DMS 273 treated with DMSO at 0.1 percent for 48 hours (cell line): ENCODE data around the gene HIVEP3.

Source experiments
- DNase-seq: peaks from one replicate; lab custom pipeline; 2025; lab: John Stamatoyannopoulos, UW

The HIVEP3 gene

GRCh38 chr1:41758500-41758899 lies 160.2 kb downstream of the HIVEP3 start:
- no peak for DNase-seq

- DNase-seq: no peak
Measured at GRCh38 chr1:41754540-41754939, 164.2 kb downstream of the HIVEP3 start.

DNA sequence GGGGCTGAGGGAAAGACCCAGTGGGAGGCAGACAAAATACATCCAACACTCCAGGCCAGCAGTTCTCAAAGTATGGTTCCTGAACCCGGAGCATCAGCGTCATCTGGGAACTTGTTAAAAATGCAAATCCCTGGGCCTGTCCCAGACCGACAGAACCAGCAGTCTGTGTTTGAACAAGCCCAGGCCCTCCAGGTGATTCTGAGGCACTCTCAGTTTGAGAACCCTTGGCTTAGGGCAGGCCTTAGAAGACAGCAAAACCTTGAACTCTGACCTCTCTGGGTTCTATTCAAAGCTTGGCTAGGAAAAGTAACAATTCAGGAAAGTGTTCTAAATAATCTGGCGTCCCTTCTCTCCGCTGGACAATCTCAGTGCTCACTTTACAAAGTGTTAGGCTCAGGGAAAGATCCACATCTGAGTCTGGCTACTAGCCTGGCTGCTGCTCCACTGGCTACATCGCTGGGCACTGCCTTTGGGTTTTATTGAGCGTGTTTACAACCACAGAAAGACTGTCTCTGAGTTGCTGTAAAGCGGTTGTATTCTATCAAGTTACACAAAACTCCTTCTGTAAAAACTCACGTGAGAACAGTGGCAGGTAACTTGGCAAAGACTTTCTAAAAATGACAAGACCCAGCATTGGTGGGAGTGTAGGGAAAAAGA lies 166.1 kb downstream of the HIVEP3 start:
- DNase-seq: no peak

DNA sequence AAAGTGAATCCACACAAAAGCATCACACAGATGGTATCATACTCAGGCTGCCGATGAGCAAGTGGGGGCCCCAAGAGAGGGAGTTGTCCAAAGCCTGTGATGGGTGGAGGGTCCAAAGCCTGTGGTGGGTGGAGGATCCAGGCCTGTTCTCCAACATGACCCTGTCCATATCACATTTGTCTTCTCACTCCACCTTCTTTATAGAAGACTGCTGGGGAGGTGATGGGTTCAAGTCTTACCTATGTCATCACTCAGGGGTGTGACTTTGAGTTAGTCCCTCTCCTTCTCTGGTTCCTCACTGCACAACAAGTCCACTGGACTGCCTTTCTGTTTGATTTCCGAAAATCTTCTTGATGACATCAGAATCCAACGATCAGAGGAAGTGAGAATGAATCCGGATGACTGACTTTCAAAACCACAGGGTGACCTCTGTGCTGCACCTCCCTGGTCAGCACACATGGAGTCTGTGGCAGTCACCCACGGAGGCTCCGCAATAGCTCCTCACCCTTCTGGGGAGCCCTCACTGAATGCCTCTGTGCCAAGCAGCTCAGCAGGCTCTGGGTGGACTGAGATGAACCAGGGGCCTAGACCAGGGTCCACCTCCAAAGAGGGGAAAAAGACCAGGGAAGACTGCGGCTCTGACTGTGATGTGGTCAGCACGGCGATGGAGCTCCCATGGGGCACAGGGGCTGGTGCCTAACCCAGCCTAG lies 166.8 kb downstream of the HIVEP3 start:
- DNase-seq: no peak

DNA sequence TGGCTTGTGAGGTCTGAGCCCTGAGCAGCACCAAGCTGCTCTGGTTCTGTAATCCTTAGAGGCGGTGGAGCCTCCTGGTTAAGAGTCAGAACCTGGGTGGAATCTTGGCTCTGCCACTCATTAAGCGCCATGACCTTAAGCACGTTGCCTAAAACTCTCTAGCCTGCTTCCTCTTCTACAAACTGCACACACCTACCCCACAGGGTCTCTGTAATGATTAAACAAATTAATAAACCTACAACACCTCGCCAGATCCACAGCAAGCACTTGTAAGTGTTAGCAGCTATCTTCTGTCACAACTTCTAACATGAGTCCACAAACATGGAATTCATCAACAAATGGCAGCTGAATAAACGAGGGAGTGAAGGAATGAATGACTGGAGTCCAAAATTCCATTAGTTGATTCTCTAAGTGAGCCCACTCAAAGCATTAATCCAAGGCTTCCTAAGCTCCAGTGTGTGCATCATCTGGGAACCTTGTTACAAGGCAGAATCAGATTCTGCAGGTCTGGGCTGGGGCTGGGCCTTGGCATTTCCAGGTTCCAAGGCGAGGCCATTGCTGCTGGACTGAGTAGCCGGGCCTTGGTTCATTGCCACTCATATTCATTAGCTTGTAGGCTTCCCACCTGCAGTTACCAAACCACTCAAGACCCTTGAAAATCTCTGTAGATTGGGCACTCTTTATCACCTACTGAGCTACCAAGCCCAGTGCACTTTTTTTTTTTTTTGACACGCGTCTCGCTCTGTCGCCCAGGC lies 168.6 kb downstream of the HIVEP3 start:
- no peak for DNase-seq

DNA sequence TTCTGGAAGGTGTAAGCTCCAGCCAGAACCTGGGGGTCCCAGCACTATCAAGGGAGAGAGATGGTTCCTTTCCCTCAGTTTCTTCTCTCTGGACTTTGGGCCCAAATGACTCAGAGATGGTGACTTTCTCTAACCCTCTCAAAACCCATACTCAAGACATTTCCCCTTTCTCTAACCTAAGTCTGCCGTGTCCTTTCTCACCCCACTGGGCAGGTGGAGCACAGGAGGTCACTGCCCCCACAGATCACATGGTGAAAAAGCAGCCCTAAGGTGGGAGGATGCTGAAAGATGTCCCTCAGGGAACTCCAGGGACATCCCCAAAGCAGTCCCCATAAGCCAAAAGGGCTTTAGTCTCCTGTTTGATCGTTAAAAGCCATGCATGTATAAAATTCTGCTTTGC lies 173.7 kb downstream of the HIVEP3 start:
- no peak for DNase-seq

- DNase-seq: no peak
Measured at GRCh38 chr1:41743366-41743765, 175.4 kb downstream of the HIVEP3 start.

DNA sequence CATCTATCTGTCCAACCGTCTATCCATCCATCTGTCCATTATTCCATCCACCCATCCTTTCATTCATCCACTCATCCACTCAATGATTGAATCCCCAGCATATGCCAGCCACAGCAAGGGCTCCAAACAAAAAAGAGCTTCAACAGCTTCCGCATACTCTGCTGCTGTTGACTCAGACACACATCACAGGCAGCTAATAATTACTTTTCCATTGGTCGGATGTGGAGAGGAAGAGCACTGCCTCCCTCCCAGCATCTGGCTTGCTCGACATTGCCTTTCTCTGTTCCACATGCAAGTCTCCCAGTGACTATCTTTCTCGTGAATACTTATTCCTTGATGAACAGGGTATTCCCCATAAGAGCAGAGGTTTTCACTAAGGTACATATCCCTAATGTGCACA lies 176.5 kb downstream of the HIVEP3 start:
- no peak for DNase-seq

- DNase-seq: no peak
Measured at GRCh38 chr1:41741244-41741643, 177.5 kb downstream of the HIVEP3 start.

DNA sequence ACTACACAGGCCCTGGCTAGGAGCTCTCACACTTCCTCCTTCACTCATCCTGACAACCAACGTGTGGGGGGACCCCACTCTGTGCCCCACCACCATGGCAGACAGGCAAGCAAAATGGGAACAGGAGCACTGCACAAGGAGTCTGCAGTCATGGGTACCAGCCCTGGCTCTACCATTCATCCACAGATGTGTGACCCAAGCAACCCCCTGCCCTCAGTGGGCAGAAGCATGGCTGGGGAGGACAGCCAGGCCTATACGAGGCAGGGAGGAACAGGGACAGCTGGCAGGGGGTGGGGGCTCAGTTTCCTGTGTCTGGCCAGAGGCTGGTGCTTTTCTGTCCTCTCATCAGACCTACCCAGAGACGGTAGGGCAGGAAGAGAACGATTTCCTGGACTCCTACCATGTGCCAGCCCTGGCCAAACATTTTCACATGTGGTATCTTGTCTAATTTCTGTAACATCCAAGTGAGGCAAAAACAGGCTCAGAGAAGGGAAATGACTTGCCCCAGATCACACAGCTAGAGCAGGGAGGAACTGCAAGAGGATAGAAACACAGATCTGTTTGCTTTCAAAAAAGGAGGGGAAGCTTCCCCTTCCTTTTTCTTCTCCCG lies 178.0 kb downstream of the HIVEP3 start:
- no peak for DNase-seq

DNA sequence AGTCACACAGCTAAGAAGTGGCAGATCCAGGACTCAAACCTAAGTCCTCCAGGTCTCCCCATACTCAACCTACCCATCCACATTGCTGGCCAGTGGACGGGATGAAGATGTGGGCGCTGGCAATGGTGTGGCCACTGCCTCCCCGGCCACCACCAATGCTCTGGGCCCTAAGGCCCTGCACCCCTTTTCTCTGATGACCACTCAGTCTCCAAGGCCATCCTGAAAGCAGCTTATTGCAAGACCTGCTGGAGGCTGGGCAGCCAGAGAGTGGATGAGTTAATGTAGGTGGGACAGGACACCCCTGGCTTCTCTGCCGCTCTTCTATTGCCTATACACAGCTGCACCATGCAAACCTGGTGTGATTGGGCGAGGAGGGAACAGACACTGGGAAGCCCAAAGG lies 178.7 kb downstream of the HIVEP3 start:
- DNase-seq: no peak

GRCh38 chr1:41739061-41739955 lies 179.4 kb downstream of the HIVEP3 start:
- peak; percentile 41 for DNase-seq

DNA sequence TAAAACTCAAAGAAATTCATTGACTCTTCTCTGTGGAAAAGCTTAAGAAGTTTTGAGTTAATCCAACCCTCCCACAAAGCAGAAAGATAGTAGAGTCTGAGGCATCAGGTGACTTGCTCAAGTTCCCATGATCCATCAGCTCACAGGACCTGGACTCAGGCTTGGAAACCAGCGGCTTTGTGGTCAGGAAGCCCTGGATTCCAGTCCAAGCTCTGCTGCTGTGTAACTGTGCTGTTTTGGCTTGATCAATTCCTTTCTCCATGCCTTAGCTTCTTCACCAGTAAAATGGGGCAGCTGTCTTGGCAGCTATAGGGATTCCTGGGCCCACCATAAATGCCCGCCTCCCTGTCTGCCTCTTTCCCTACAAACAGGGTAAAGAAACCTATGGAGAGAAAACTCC lies 180.2 kb downstream of the HIVEP3 start:
- no peak for DNase-seq

DNA sequence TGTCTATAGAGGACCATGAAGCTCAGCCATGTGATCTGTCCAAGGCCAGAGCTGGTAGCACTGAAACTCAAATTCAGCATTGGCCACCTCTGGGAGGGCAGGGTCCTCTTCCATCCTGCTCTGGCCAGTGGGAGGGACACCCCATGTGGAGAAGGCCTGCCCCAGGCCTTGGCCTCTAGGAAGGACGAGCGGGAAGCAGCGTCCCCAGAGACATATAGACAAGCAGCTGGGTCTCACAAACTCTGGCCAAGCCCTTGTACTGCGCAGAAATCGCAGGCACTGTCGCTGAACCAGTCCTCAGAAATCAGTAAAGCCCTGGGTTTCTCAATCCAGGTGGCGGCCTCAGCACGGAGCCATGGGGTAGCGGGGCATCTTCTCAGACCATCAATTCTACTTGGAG lies 180.7 kb downstream of the HIVEP3 start:
- DNase-seq: no peak

DNA sequence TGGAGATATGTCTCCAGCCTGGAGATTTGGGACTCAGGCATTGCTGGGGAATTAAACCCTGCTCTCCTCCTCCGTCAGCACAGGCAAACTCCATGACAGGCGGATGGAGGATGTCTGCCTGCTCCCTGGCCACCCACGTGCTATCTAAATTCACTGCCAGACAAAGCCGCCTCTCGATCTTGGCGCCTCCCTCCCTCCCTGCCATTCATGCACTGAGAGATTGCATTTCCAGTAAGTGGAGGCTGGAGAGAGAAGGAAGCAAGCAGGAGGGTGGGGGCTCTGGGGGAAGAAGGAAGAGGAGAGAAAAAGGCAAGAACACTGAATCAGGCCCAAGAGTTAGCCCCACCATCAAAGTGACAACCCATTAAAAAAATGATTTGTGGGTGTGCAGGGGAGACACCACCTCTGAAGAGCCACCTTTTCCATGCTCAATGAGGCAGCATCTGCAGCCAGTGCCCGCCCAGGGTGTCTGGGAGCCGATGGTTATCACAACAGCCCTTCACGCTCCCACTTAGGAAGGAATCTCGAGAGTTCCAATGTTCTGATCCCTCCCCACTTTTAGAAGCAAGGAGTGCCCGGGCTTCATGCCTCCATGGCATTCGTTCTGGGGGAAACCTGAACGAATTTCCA lies 183.0 kb downstream of the HIVEP3 start:
- no peak for DNase-seq

GRCh38 chr1:41735139-41735538 lies 183.6 kb downstream of the HIVEP3 start:
- no peak for DNase-seq

DNA sequence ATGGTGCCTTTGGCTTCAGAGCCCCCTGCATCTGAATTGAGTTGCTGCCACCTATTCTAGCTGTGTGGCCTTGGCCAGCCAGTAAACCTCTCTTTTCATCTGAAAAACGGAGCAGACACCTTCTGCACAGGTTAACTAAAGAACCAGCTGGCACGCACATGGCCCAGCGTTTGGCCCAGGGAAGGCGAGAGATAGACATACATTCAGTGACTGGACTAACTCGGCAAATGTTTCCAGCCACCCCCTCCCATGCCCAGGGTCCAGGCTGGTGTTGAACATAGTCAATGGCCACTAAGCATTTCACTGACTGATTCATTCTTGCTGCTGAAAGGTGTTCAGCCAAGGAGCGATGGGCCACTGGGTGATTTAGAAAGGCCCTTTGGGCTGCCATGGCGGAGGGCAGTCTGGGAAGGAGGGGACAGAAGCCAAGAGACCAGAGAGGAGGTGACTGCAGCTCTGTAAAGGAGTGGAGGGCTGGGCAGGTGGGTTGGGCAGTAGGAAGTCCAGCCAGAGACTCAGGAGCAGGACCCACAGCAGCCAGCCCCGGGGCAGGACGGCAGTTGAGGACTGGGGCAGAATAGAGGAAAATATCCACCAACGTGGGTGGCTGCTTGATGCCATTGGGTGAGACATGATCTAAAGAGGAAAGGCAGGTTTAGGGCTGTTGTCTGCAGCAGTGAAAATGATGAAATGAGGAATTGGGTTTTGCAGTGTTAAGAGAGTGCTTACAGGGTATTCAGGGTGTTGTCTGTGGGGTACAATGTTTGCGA lies 184.3 kb downstream of the HIVEP3 start:
- DNase-seq: no peak

DNA sequence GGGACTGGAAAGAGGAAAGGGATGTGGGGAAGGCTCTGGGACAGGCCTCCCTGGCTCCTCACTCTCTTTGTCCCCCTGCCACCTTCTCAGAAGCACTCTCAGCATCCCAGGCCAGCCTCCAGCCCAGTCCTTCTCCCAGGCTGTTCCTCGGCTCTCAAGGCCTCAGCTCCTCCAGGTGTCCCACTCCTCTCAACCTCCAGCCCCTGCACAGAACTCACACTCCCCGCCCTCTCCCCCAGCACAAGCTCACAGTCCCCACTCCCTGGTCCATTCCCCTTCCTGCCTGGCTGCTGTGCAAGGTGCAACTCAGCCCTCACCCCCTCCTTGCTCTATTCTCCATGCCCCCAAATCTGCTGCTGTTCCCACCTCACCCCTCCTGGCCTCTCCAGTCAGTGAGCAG lies 185.0 kb downstream of the HIVEP3 start:
- DNase-seq: no peak

DNA sequence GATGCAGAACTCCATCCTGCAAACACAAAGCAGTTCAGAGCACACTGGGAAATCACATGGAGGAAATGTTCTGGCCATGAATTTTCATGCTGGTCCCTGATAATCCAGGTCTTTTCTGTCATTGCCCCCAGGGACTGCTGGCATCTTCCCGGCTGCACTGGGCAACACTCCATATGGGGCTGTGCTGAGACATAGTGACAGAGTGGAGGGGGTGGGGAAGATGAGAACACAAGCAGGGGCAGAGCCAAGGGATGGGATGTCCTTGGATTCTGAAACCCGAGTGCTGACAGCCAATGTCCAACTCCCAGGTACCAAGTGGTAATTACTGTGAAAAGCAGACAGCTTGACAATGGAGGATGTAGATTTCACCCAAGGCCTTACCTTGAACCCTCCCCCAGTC lies 185.7 kb downstream of the HIVEP3 start:
- DNase-seq: no peak

DNA sequence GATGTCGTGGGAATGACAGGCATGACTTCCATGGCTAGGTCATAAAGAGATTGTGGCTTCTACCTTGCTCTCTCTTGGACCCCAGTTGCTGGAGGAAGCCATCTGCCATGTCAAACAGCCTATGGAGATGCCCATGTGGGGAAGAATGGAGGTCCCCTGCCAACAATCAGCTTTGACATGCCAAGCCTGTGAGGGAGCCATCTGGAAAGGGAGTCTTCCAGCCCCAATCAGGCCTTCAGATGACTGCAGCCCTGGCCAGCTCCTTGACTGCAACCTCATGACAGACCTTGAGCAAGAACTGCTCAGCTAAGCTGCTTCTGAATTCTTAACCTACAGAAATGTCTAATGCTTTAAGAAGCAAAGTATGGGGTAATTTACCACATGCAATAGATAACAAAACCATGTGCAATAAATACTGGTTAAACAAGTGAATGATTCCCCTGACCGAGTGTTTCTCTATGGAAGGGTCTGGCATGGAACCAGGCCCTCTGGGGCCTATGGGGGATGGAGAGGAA lies 187.1 kb downstream of the HIVEP3 start:
- no peak for DNase-seq
